Neural cell (in vitro differentiated cells): ENCODE measurements around the gene RRP15. TPM values are rescaled to one million over a fixed set of nuclear protein-coding genes. Genes with fewer than 3 reads are reported as not detected.

Experiments used
- H2AFZ ChIP-seq: fragments of 200-600, 300-800 bp; sonication (generic), shearing (Covaris generic); 2 replicates; pipeline ENCODE4 v1.6.0; 2014; ENCODE audit warnings: low read depth, mild to moderate bottlenecking, antibody characterized with exemption, low read length, moderate library complexity
- H3F3A ChIP-seq: fragments of 200-600 bp; shearing (Covaris generic); 2 replicates; pipeline ENCODE4 v1.6.1; 2016; ENCODE audit warnings: mild to moderate bottlenecking, moderate library complexity, mixed read lengths, antibody characterized with exemption, low read length; ENCODE audit not compliant: insufficient read depth, poor library complexity, severe bottlenecking
- H3K27ac ChIP-seq: fragments of 200-600, 300-800 bp; sonication (generic), shearing (Covaris generic); 2 replicates; pipeline ENCODE4 v1.5.1; 2014; ENCODE audit warnings: mild to moderate bottlenecking, low read length, moderate library complexity
- H3K27me3 ChIP-seq: fragments of 300-800, 200-600 bp; sonication (generic), shearing (Covaris generic); 2 replicates; pipeline ENCODE4 v1.6.0; 2014; ENCODE audit warnings: mild to moderate bottlenecking, low read depth, low read length, moderate library complexity; ENCODE audit not compliant: insufficient read depth
- H3K36me3 ChIP-seq: fragments of 300-800, 200-600 bp; sonication (generic), shearing (Covaris generic); 2 replicates; pipeline ENCODE4 v1.5.1; 2014; ENCODE audit warnings: mild to moderate bottlenecking, antibody characterized with exemption, low read length, moderate library complexity; ENCODE audit not compliant: insufficient read depth
- H3K4me2 ChIP-seq: fragments of 300-800, 200-600 bp; sonication (generic), shearing (Covaris generic); 2 replicates; pipeline ENCODE4 v1.6.0; 2014; ENCODE audit warnings: mild to moderate bottlenecking, low read length
- H3K4me3 ChIP-seq: fragments of 300-800, 200-600 bp; sonication (generic), shearing (Covaris generic); 2 replicates; pipeline ENCODE4 v1.5.1; 2014; ENCODE audit warnings: mild to moderate bottlenecking, low read length, moderate library complexity
- H3K79me2 ChIP-seq: fragments of 200-600 bp; shearing (Covaris generic); replicated peaks from 2 replicates; pipeline ENCODE4 v1.6.0; 2014; ENCODE audit warnings: mild to moderate bottlenecking, low read length, moderate library complexity; ENCODE audit not compliant: insufficient read depth
- H3K9ac ChIP-seq: fragments of 300-800, 200-600 bp; sonication (generic), shearing (Covaris generic); 2 replicates; pipeline ENCODE4 v1.6.1; 2016; ENCODE audit warnings: mild to moderate bottlenecking, low read length, mixed read lengths
- H3K9me2 ChIP-seq: fragments of 200-600 bp; shearing (Covaris generic); 2 replicates; pipeline ENCODE4 v1.6.1; 2016; ENCODE audit warnings: mild to moderate bottlenecking, low read length, mixed read lengths; ENCODE audit not compliant: insufficient read depth
- H3K9me3 ChIP-seq: fragments of 200-600, 300-800 bp; sonication (generic), shearing (Covaris generic); 2 replicates; pipeline ENCODE4 v1.6.1; 2016; ENCODE audit warnings: mild to moderate bottlenecking, mixed run types, low read length, moderate library complexity, mixed read lengths
- H4K20me1 ChIP-seq: fragments of 200-600 bp; shearing (Covaris generic); 2 replicates; pipeline ENCODE4 v1.6.1; 2016; ENCODE audit warnings: mild to moderate bottlenecking, mixed run types; ENCODE audit not compliant: insufficient read depth
- CTCF ChIP-seq: fragments of 450-650 bp; IDR thresholded peaks from 2 replicates; pipeline ENCODE4 v1.5.1; 2014; ENCODE audit warnings: antibody characterized with exemption, mild to moderate bottlenecking, moderate library complexity; ENCODE audit not compliant: poor library complexity, severe bottlenecking
- EP300 ChIP-seq: fragments of 450-650 bp; conservative IDR thresholded peaks from 2 replicates; pipeline ENCODE4 v1.6.1; 2014; ENCODE audit warnings: antibody characterized with exemption, mild to moderate bottlenecking, moderate library complexity; ENCODE audit not compliant: poor library complexity, severe bottlenecking
- MXI1 ChIP-seq: fragments of 450-650 bp; conservative IDR thresholded peaks from 2 replicates; pipeline ENCODE4 v1.6.1; 2014; ENCODE audit warnings: antibody characterized with exemption, mild to moderate bottlenecking; ENCODE audit not compliant: poor library complexity, severe bottlenecking
- POLR2AphosphoS5 ChIP-seq: IDR thresholded peaks from 2 replicates; pipeline ENCODE4 v1.6.1; 2012
- RAD21 ChIP-seq: fragments of 450-650 bp; conservative IDR thresholded peaks from 2 replicates; pipeline ENCODE4 v1.6.1; 2014; ENCODE audit warnings: antibody characterized with exemption, mild to moderate bottlenecking, moderate library complexity
- REST ChIP-seq: IDR thresholded peaks from 2 replicates; pipeline ENCODE4 v1.6.1; 2012; ENCODE audit warnings: borderline replicate concordance
- SMC3 ChIP-seq: fragments of 450-650 bp; conservative IDR thresholded peaks from 2 replicates; pipeline ENCODE4 v1.6.1; 2014; ENCODE audit warnings: antibody characterized with exemption, mild to moderate bottlenecking, moderate library complexity; ENCODE audit not compliant: poor library complexity
- TAF1 ChIP-seq: IDR thresholded peaks from 2 replicates; pipeline ENCODE4 v1.6.1; 2012; ENCODE audit warnings: low read depth
- polyA plus RNA-seq: library from polyadenylated mRNA; depleted of rRNA; stranded (reverse); fragments of >200 nt; gene quantifications from 2 replicates; pipeline ENCODE4 v1.2.3, GENCODE V29; 2014

Gene RRP15
- polyA plus RNA-seq, 1 donor from 2014 or later: 5.4 TPM

- Histone ChIP-seq H3F3A (no peaks in the 10 kb centered on the region), H4K20me1 (no peaks in the 10 kb centered on the region)
These were observed 66.4 kb downstream of the RRP15 start for GRCh38 chr1:218351391-218352074.

DNA sequence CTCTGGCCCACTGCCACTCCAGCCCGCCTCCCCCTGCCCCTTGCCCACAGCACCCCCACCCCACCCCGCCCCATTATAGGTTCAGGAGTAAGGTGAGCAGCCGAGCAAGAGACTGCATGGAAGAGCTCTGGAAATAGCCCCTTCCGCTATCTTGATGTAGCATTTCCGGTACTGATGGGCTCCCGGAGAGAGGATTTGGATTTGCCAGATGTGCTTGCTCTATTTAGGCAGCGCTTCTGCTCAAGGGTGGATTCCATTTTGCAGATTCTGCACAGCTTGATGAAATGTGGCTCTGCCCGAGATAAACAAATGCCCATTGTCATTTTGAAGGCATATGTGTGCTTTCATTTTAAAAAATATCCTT is 67.0 kb downstream of the RRP15 start:
- Histone ChIP-seq H2AFZ (no peak overlapping the region), H3K9me3 (no peaks in the 10 kb centered on the region), H3K9ac (no peak overlapping the region), H3K4me3 (no peak overlapping the region), H3K4me2 (no peak overlapping the region), H4K20me1 (no peaks in the 10 kb centered on the region), H3K27me3 (peaks cover 9% of the 10 kb centered on the region), H3K36me3 (no peaks in the 10 kb centered on the region), H3K79me2 (no peaks in the 10 kb centered on the region), H3K27ac (no peak overlapping the region), H3K9me2 (no peaks in the 10 kb centered on the region), H3F3A (no peaks in the 10 kb centered on the region)
- no peak for TF ChIP-seq EP300
- TF ChIP-seq POLR2AphosphoS5: no peak
- TF ChIP-seq MXI1: no peak
- no peak for TF ChIP-seq CTCF
- no peak for TF ChIP-seq SMC3
- TF ChIP-seq RAD21: no peak
- TF ChIP-seq TAF1: no peak

More at GRCh38 chr1:218351391-218352074, 66.4 kb downstream of the RRP15 start:
- TF ChIP-seq CTCF: no peak
- TF ChIP-seq POLR2AphosphoS5: no peak
- no peak for TF ChIP-seq MXI1
- TF ChIP-seq TAF1: no peak
- TF ChIP-seq REST: no peak
- TF ChIP-seq EP300: no peak
- TF ChIP-seq RAD21: no peak
- TF ChIP-seq SMC3: no peak
- Histone ChIP-seq H3K9me3 (no peaks in the 10 kb centered on the region), H3K9ac (no peak overlapping the region), H3K79me2 (no peaks in the 10 kb centered on the region), H3K4me3 (no peak overlapping the region), H2AFZ (no peak overlapping the region), H3K27me3 (peaks cover 15% of the 10 kb centered on the region), H3K27ac (no peak overlapping the region), H3K36me3 (no peaks in the 10 kb centered on the region), H3K4me2 (no peak overlapping the region), H3K9me2 (no peaks in the 10 kb centered on the region)
